HL-60 (cell line): ENCODE measurements around the gene PECR.

ENCODE experiments used
- DNase-seq, 2 experiments: peaks; one replicate each; pipeline ENCODE4 v3.0.0-alpha.2; 2010 to 2020; ENCODE audit warnings: low read depth in 1 of 2, low spot score in 1 of 2
- H3K27ac ChIP-seq: fragments of 250-450 bp; sonication (Bioruptor Pico); replicated peaks from 2 replicates; pipeline ENCODE4 v1.5.1; 2020; ENCODE audit warnings: mild to moderate bottlenecking, moderate library complexity
- H3K27me3 ChIP-seq: fragments of 250-450 bp; sonication (Bioruptor Pico); 2 replicates; pipeline ENCODE4 v1.5.1; 2021; ENCODE audit warnings: mild to moderate bottlenecking, moderate library complexity; ENCODE audit not compliant: insufficient read depth, poor library complexity, severe bottlenecking
- H3K4me3 ChIP-seq: replicated peaks from 2 replicates; pipeline ENCODE4 v1.5.1; 2011; ENCODE audit warnings: mild to moderate bottlenecking, control low read depth, low read length; ENCODE audit not compliant: insufficient read depth
- CTCF ChIP-seq: IDR thresholded peaks from one replicate; pipeline ENCODE4 v1.5.1; 2011; ENCODE audit warnings: low read length, control low read depth, inconsistent platforms; ENCODE audit not compliant: insufficient read depth
- GABPA ChIP-seq: IDR thresholded peaks from 2 replicates; pipeline ENCODE4 v1.6.1; 2012; ENCODE audit warnings: low read depth
- POLR2AphosphoS5 ChIP-seq: IDR thresholded peaks from 2 replicates; pipeline ENCODE4 v1.6.1; 2012; ENCODE audit warnings: low read depth
- REST ChIP-seq: IDR thresholded peaks from 2 replicates; pipeline ENCODE4 v1.6.1; 2012; ENCODE audit warnings: low read depth; ENCODE audit not compliant: insufficient replicate concordance
- SPI1 ChIP-seq: IDR thresholded peaks from 2 replicates; pipeline ENCODE4 v1.6.1; 2012; ENCODE audit warnings: low read depth, mild to moderate bottlenecking, borderline replicate concordance

The PECR gene

GRCh38 chr2:216044883-216045486, 36.6 kb downstream of the PECR start:
- H3K27me3 ChIP-seq, result no peaks in the 10 kb centered on the region
- H3K4me3 ChIP-seq, result no peak overlapping the region
- H3K27ac ChIP-seq, result no peak overlapping the region
- TF ChIP-seq CTCF, result no peak
- no peak for TF ChIP-seq REST
- TF ChIP-seq SPI1, result no peak
- TF ChIP-seq GABPA, result no peak
- no peak for TF ChIP-seq POLR2AphosphoS5
- DNase-seq, result no peak

GRCh38 chr2:216043949-216044348, 37.7 kb downstream of the PECR start:
- DNase-seq, result no peak
- H3K27ac ChIP-seq, result no peak overlapping the region
- no peak for TF ChIP-seq SPI1
- TF ChIP-seq CTCF, result no peak
- H3K27me3 ChIP-seq, result no peaks in the 10 kb centered on the region
- H3K4me3 ChIP-seq, result no peak overlapping the region

GRCh38 chr2:216041438-216041837, 40.2 kb downstream of the PECR start:
- TF ChIP-seq GABPA, result no peak
- TF ChIP-seq REST, result no peak
- TF ChIP-seq SPI1, result no peak
- no peak for TF ChIP-seq POLR2AphosphoS5
- TF ChIP-seq CTCF, result no peak
- no peak for DNase-seq
- Histone ChIP-seq H3K27me3 (no peaks in the 10 kb centered on the region), H3K27ac (no peak overlapping the region), H3K4me3 (no peak overlapping the region)

GRCh38 chr2:216039918-216040317, 41.7 kb downstream of the PECR start:
- H3K27me3 ChIP-seq, result no peaks in the 10 kb centered on the region
- no peak overlapping the region for H3K4me3 ChIP-seq
- no peak for DNase-seq
- no peak for TF ChIP-seq GABPA
- no peak for TF ChIP-seq REST
- no peak for TF ChIP-seq CTCF
- no peak for TF ChIP-seq POLR2AphosphoS5
- no peak for TF ChIP-seq SPI1
- no peak overlapping the region for H3K27ac ChIP-seq
